Mammary epithelial cell (primary cell): ENCODE results near the gene CAMK2D.

Experiments used
- EZH2 ChIP-seq: IDR thresholded peaks from 2 replicates; pipeline ENCODE4 v1.6.1; 2012; ENCODE audit warnings: low read length, inconsistent platforms, borderline replicate concordance
- TF ChIP-seq, protein P1 (sequence below), 2 donors: IDR thresholded peaks in 1 of 2; conservative IDR thresholded peaks in 1 of 2; 2 replicates each; pipeline ENCODE4 v1.5.1; 2011 to 2012; ENCODE audit warnings: inconsistent platforms in 2 of 2, low read length in 2 of 2, mild to moderate bottlenecking in 2 of 2, control low read depth in 1 of 2, low read depth in 1 of 2; ENCODE audit not compliant: insufficient read depth in 1 of 2; ENCODE audit errors: extremely low read depth in 1 of 2

DNA sequence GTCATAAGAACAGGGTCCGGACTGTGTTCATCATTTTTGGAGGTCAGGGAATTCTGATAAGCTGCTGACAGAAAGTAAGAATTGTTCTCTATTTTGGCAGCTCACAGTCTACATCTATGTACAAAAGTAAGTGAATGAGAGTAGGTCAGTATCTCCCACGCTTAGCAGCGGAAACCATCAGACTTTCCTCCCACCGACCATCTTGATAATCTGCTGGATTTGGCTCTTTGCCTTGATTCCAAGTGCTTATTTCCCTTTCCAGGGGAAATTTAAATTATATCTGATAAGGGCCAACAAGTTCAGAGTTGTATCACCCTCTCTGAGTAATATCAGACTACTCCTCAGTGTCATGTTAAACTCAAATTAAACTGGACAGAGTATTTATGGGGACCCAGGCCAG, 118.0 kb downstream of the CAMK2D start:
- TF ChIP-seq, protein P1, sequence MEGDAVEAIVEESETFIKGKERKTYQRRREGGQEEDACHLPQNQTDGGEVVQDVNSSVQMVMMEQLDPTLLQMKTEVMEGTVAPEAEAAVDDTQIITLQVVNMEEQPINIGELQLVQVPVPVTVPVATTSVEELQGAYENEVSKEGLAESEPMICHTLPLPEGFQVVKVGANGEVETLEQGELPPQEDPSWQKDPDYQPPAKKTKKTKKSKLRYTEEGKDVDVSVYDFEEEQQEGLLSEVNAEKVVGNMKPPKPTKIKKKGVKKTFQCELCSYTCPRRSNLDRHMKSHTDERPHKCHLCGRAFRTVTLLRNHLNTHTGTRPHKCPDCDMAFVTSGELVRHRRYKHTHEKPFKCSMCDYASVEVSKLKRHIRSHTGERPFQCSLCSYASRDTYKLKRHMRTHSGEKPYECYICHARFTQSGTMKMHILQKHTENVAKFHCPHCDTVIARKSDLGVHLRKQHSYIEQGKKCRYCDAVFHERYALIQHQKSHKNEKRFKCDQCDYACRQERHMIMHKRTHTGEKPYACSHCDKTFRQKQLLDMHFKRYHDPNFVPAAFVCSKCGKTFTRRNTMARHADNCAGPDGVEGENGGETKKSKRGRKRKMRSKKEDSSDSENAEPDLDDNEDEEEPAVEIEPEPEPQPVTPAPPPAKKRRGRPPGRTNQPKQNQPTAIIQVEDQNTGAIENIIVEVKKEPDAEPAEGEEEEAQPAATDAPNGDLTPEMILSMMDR (conservative IDR thresholded peaks at IDR 0.05 in 1 of 2, IDR thresholded peaks at IDR 0.05 in 1 of 2; ENCODE audit: extremely low read depth in 1 of 2, insufficient read depth in 1 of 2, low read depth in 1 of 2, low read length in 2 of 2): no peak
- TF ChIP-seq EZH2: no peak
